HepG2 (cell line): Measurements from ENCODE around the gene NDUFA5. TPM values are rescaled to one million over a fixed set of nuclear protein-coding genes. Genes with fewer than 3 reads are reported as not detected.

Source experiments
- ATRX ChIP-seq: sonication (generic); formaldehyde crosslinking; IDR thresholded peaks from 2 replicates; pipeline ENCODE4 v1.4.0; 2020; ENCODE audit warnings: missing genetic modification reagents, borderline replicate concordance
- ETS1 ChIP-seq: sonication (generic); formaldehyde crosslinking; IDR thresholded peaks from 2 replicates; pipeline ENCODE4 v1.4.0; 2020; ENCODE audit warnings: missing genetic modification reagents
- HNF1B ChIP-seq: sonication (generic); formaldehyde crosslinking; IDR thresholded peaks from 2 replicates; pipeline ENCODE4 v1.5.1; 2020; ENCODE audit warnings: mild to moderate bottlenecking, moderate library complexity, missing genetic modification reagents
- NFAT5 ChIP-seq: sonication (generic); formaldehyde crosslinking; IDR thresholded peaks from 2 replicates; pipeline ENCODE4 v1.4.0; 2020; ENCODE audit warnings: missing genetic modification reagents
- ZBTB14 ChIP-seq: sonication (generic); formaldehyde crosslinking; IDR thresholded peaks from 2 replicates; pipeline ENCODE4 v1.4.0; 2020; ENCODE audit warnings: missing genetic modification reagents
- ZIK1 ChIP-seq: sonication (generic); formaldehyde crosslinking; IDR thresholded peaks from 2 replicates; pipeline ENCODE4 v1.5.0; 2020; ENCODE audit warnings: mild to moderate bottlenecking, low read depth, missing genetic modification reagents, borderline replicate concordance
- polyA plus RNA-seq, 8 experiments: library from polyadenylated mRNA; depleted of rRNA in 3 of 8; stranded (reverse) in 7 of 8; unstranded in 1 of 8; fragments of >200 nt; fragmentation: Illumina TruSeq in 4 of 8; extraction: Trizol in 4 of 8; gene quantifications; 2 replicates each; pipeline versions ENCODE4 v1.2.1 to v1.2.3, GENCODE V29; 2011 to 2016; ENCODE audit warnings: low read depth in 4 of 8, missing spikeins in 1 of 8, mixed read lengths in 1 of 8; ENCODE audit not compliant: insufficient read depth in 1 of 8
- total RNA-seq, 5 experiments: library from RNA; depleted of rRNA; stranded (reverse); fragments of >200 nt; fragmentation: Illumina TruSeq; extraction: Trizol; gene quantifications; 2 replicates each; pipeline ENCODE4 v1.2.3, GENCODE V29; 2016; ENCODE audit warnings: low read depth in 1 of 5

The NDUFA5 gene
- total and polyA plus RNA-seq, 2 of the 13 experiments (the other 11 are each of a cell fraction or from before 2014, with no cell fraction given): 16.9 to 55.9 TPM

GRCh38 chr7:123604739-123605138, 47.1 kb upstream of the NDUFA5 start (continued):
- TF ChIP-seq HNF1B (CRISPR knock-in tag) (no peak), NFAT5 (CRISPR knock-in tag) (no peak), ZIK1 (CRISPR knock-in tag) (no peak), ZBTB14 (CRISPR knock-in tag) (no peak), ETS1 (CRISPR knock-in tag) (no peak), ATRX (no peak)
